ENCODE measurements around the gene PLXNC1.
A peak's percentile ranks its signal among the peaks of the same experiment; 100 is the strongest.

DNA sequence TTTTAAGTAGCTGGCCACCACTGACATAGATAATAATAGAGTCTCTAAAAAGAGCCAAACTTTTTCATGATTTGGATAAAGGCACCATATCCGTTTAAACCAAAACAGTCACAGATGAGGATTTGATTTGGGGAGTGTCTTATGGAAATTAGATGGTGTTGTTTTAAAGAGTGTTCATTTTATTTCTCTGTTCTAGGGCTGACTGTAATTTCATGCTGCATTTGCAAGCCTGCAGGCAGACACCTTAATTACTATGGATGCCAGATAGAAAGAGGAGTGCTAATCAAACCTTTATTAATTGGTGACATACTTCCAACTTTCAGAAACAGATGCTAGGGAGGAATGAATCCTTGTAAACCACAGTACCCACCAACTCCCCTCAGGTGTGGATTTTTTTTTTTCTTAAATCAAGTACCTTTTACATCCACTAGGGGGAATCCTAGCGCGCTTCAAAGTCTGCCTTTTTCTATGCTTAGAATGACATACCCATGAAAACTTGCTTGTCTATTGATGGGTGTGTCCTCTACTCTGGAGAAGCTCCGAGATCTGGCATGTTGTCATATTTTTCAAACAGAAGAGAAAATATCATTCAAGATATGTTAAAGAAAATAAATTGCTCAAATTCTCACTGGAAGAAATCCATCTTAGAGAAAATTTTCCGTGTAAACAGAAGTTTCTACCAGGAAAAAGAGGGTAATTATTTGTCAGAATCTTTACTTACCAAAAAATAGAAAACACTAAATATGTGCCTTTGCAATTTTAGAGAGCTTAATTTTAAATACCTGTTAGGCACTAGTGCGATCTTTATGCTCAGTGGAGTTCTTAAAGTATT lies 14.2 kb upstream of the PLXNC1 start:
- TF ChIP-seq, protein P1, sequence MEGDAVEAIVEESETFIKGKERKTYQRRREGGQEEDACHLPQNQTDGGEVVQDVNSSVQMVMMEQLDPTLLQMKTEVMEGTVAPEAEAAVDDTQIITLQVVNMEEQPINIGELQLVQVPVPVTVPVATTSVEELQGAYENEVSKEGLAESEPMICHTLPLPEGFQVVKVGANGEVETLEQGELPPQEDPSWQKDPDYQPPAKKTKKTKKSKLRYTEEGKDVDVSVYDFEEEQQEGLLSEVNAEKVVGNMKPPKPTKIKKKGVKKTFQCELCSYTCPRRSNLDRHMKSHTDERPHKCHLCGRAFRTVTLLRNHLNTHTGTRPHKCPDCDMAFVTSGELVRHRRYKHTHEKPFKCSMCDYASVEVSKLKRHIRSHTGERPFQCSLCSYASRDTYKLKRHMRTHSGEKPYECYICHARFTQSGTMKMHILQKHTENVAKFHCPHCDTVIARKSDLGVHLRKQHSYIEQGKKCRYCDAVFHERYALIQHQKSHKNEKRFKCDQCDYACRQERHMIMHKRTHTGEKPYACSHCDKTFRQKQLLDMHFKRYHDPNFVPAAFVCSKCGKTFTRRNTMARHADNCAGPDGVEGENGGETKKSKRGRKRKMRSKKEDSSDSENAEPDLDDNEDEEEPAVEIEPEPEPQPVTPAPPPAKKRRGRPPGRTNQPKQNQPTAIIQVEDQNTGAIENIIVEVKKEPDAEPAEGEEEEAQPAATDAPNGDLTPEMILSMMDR (conservative IDR thresholded peaks at IDR 0.05 in 1 of 2, IDR thresholded peaks at IDR 0.05 in 1 of 2; ENCODE audit: extremely low read depth in 1 of 2, insufficient read depth in 1 of 2, low read depth in 1 of 2, low read length in 2 of 2): peak; percentile 58 to 71
- no peak for TF ChIP-seq EZH2 (IDR thresholded peaks at IDR 0.05; ENCODE audit: borderline replicate concordance, low read length)

Measured in mammary epithelial cell (primary cell).